Measurements from ENCODE around the gene IL5RA.

The IL5RA gene

GRCh38 chr3:3107181-3107580 lies 3.0 kb downstream of the IL5RA start:
- no peak for DNase-seq

GRCh38 chr3:3105815-3106214 lies 4.4 kb downstream of the IL5RA start:
- DNase-seq: no peak

DNA sequence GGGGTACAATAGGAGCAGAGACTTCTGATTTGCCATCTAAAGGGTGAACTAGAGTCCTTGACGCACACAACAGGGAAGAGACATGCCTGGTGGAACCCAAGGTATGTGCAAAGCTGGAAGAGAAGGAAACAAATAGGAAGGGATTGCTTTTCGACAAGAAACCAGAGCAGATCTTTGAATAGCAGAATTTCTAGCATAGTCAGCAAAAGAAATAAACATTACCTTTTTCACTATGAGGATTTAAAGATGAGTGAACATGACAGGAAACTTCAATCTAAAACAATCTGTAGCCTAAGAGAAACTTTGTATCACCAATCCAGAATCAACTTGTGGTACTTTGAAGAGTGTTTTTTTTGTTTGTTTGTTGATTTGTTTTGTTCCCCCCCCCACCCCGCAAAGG lies 4.9 kb downstream of the IL5RA start:
- no peak for DNase-seq

GRCh38 chr3:3102751-3103150 lies 7.4 kb downstream of the IL5RA start:
- DNase-seq: no peak

- no peak for DNase-seq
Observed at GRCh38 chr3:3101660-3102458, 8.3 kb downstream of the IL5RA start.

DNA sequence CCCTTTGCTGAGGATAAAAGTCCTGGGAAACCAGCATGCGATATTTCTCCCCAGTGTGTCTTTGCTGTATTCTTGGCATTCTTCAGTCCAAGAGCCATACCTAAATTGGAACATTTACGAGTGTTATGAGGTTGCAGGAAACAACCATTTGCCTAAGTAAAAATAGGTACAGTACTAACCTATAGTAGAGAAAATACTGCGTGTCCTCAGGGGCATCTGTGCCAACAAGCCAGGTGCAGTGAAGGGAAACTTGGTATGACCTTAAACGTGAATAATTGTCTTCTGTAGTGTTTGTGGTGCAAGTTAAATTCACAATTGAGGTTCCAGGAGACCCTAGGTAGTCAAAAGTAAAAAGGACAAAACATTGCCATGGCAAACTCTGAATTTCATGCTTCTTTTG lies 12.2 kb downstream of the IL5RA start:
- no peak for DNase-seq

DNA sequence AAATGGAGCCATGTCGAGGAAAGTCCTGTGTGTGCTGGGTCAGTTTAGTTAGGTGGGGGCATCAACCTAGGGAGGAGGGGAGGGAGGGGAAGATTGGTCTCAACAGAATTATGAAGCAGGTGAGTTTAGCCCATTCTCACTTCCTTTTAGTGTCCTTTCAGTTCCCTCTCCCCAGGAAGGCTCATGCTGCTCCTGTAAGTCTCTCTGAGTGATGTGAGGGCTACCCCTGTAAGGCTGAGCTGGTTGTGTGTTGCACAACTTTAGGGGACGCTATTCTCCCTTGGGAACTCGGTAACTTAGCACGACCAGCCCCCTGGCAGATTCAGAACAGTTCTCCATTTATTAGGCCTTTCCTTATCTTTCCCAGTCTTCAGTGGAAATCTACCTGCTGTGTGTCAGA lies 21.2 kb downstream of the IL5RA start:
- no peak for DNase-seq

DNA sequence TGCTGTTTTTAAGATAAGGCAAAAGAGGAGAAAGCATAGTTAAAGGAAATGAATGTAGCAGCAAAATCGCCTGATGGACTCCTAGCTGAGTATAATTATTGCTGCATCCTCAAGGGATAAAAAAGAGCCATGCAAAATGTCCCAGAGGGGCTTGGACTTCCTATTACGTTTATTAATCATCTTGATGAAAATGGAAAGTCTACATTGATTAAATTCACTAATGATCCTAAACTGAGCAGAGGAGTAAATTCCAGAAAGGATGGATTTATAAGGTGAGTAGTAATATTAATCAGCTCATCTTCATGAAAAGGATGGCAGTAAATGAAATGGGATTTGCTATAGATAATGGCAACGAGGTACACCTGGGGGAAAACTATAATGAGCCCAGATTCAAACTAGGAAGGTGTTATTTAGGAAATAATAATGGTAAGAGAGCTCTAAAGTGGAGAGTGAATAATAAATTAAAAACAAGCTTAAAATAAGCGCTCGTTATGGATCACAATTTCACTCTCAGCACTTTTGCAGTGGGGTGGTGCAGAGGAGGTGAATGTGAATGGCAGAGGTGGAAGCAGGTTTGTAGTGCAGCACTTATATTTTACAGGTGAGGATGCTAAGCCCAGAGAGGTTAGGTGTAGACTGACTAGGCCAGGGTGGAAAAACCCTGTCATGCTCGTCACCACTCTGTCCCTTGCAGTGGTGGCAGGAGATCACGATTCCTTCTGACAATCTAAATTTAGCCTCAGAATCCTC lies 22.3 kb downstream of the IL5RA start:
- DNase-seq: no peak

DNA sequence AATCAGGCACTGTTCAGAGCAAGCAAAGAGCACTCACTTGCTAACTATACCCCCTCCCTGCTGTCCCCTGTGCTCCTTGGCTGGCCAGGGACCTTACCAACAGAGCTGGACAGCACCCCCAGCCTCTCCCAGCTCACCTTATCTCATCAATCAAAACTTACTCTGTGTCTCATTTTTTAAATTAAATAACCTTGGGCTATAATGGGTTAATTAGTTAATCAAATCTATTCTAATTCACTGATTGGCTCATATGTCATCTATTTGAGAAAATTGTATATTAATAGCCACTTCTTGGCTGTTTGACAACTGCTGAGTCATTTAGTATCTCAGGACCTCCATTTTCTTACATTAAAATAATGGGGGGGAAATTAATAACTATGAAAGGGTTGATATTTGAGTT lies 22.9 kb downstream of the IL5RA start:
- DNase-seq: no peak

DNA sequence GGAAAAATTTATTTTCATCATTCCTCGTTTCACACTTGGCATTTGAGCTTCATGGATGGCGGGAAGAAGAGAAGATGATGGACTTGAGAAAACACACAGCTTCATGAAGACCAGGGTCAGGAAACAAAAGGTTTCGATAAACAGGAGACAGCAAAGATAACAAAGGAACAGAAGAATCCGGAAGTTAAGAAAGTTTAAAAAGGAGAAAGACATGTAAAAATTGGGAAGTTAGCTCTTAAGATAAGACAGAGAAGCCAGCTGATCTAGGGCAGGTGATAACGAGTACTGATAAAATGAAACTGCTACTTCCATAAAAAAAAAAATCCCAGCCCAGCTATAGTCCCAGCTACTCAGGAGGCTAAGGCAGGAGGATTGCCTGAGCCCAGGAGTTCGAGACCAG lies 23.9 kb downstream of the IL5RA start:
- no peak for DNase-seq

DNA sequence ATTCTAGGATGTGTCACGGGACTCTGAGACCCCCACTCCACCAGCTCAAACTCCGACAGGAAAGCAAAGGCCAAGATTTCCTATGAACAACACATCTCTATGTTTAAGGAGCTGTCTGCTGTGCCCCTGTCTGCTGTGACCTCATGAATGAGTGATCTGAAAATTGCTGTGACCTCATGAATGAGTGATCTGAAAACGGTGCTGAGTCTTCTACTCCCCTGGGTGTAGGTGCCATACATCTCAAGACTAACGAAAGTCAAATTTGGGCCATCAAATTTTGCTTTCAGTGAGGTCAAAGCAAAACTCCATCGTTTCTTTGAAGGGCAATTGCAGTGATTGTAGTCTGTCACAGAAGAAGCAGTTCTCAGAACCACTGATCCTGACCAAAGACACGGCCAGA lies 24.4 kb downstream of the IL5RA start:
- no peak for DNase-seq

GRCh38 chr3:3084890-3085289 lies 25.3 kb downstream of the IL5RA start:
- DNase-seq: no peak

- DNase-seq: no peak
Observed at GRCh38 chr3:3082234-3082924, 27.8 kb downstream of the IL5RA start.

DNA sequence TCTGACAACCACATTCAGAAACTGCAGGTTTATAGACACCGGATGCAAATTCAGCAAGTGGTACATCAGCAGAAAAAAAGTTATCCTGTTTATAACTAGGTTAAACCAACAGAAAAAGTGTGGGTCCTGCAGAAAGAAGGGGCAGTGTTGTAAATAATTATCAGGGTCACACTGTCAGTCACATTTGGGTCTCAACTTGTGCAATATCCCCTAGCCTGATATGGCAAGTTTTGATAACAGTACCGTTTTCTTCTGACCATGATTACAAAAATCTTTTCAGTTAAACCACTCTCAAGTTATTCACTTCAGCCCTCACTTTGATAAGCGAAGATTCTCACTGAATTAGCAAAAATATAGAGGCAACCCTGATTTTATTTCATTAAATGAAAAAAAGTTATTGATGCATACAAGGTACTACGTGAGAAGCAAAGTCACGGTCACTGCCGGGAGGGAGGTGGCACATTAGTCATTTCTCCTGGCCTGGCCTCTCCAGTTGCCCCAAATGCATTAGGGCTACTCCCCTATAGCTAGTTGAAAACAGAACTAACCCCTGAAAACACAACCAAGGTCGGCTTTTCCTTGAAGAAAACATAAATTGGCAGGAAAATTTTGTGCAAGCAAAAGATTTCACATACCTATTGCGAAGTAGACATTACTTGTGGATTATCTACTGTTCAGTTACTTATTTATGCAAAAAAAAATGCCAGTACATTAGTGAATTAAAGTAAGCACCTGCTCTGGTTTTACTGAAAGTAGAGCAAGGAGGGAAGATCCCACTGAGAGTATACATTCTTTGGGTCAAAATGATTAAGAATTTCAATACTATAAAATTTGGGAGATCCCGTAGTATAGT lies 28.6 kb downstream of the IL5RA start:
- DNase-seq: no peak

DNA sequence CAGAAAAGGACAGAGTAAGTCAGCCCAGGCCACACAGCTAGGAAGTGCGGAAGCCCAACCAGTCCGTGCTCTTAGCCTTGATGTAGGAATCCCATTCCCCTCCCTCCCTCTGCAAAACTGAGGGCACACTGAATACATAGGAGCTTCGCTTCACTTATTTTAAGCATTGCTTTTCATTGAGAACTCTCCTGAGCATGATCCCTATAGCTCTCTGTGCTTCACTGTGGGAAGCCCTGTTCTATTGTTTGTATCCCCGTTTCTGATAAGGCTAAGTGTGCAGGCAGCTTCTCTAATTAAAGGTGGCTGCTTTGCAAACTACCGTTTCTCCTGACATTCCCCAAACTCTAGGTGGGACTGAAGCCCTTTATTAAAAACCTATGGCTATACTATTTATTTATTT lies 29.9 kb downstream of the IL5RA start:
- DNase-seq: peak; percentile 47

GRCh38 chr3:3074551-3075257 lies 35.5 kb downstream of the IL5RA start:
- no peak for DNase-seq

GRCh38 chr3:3071136-3071535 lies 39.0 kb downstream of the IL5RA start:
- no peak for DNase-seq

DNA sequence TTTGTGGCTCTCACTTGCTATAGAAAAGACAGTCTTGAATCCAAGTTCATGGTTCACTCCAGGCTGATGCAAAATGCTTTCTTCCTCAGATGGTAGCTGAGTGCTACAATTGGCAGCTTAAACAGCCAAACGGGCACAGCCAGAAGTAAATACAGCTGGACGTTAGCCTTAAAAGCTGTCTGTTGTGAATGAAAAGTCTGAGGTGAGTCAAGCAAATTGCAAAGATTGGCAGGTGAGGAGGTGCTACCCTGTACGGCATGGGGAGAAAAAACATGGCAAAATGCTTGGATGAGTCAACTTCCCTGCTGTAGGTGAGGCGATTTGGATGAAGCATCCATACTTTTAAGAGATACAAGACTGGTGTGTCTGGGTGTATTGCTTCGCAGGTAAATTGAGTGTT lies 40.5 kb downstream of the IL5RA start:
- DNase-seq: no peak

GRCh38 chr3:3068358-3068881 lies 41.8 kb downstream of the IL5RA start:
- no peak for DNase-seq

DNA sequence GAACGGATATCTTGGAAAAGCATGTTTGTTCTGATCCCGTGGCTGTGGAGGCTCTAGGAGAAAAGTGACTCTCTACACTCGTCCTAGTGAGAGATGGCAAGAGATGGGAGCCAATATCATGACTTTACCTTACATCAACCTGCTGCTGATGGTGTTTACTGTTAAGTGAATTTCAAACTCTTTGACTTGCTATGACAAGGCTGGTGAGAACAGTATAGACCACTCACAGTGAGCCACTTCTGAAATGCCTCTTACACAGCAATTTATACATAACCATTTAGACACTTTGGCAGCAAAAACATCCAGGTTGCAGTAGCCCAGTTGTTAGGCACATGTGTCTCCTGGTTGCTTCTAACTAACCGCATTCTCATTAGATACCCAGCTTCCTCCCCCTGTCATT lies 43.3 kb downstream of the IL5RA start:
- no peak for DNase-seq

GRCh38 chr3:3066378-3066777 lies 43.8 kb downstream of the IL5RA start:
- no peak for DNase-seq

DNA sequence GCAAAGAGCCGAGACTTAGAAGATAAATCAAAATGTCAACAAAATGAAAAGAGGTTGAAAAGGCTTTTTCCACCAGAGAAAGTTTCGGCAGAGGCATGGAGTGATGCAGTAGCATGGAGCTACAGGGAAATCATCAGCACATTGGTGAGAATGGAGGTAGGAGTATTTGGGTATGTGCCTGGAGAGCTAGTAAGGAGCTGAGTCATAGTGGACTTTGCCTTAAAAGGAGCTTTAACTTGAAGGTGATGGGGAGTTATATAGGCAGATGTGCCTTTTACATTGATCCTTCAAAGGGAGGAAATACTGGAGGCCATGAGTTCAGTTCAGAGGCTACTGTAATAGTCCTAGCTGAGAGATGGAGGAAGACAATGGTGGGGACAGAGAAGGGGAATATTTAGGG lies 44.3 kb downstream of the IL5RA start:
- DNase-seq: no peak
